NT2/D1 (cell line): ENCODE results near the gene ANKRD31.

Experiments used
- SUZ12 ChIP-seq: IDR thresholded peaks from 2 replicates; pipeline ENCODE4 v1.6.1; 2011; ENCODE audit not compliant: insufficient read length, insufficient read depth; ENCODE audit errors: extremely low read depth
- YY1 ChIP-seq: IDR thresholded peaks from 2 replicates; pipeline ENCODE4 v1.6.1; 2011; ENCODE audit not compliant: insufficient read length, insufficient read depth
- ZNF274 ChIP-seq: IDR thresholded peaks from 2 replicates; pipeline ENCODE4 v1.6.1; 2011; ENCODE audit warnings: mild to moderate bottlenecking, low read depth, low read length

GRCh38 chr5:75260708-75261107 is 24.0 kb upstream of the ANKRD31 start:
- TF ChIP-seq YY1 (no peak), ZNF274 (no peak), SUZ12 (no peak)
